Mucosa of stomach (tissue), 1 donor: ENCODE measurements around the gene KIAA1671.
A peak's percentile ranks its signal among the peaks of the same experiment; 100 is the strongest.

Experiments
- H3K27me3 ChIP-seq: one replicate; pipeline ENCODE4 v1.7.0; 2013; ENCODE audit warnings: mild to moderate bottlenecking, low read length; ENCODE audit not compliant: control insufficient read depth, insufficient read depth
- H3K36me3 ChIP-seq: one replicate; pipeline ENCODE4 v1.7.0; 2013; ENCODE audit warnings: low read length; ENCODE audit not compliant: control insufficient read depth, insufficient read depth
- H3K4me1 ChIP-seq: one replicate; pipeline ENCODE4 v1.7.0; 2013; ENCODE audit warnings: mild to moderate bottlenecking, low read length; ENCODE audit not compliant: control insufficient read depth, insufficient read depth
- H3K4me3 ChIP-seq: one replicate; pipeline ENCODE4 v1.7.0; 2013; ENCODE audit warnings: low read length
- H3K9ac ChIP-seq: one replicate; pipeline ENCODE4 v1.7.0; 2013; ENCODE audit warnings: mild to moderate bottlenecking, low read length, moderate library complexity
- H3K9me3 ChIP-seq: one replicate; pipeline ENCODE4 v1.7.0; 2013; ENCODE audit warnings: mild to moderate bottlenecking, low read length, moderate library complexity; ENCODE audit not compliant: control insufficient read depth
- donor health status: Pancreatic carcinoma.

Gene KIAA1671

GRCh38 chr22:25007444-25008106 is 55.1 kb downstream of the KIAA1671 start:
- no peaks in the 10 kb centered on the region for H3K27me3 ChIP-seq
- no peaks in the 10 kb centered on the region for H3K9me3 ChIP-seq
- no peak overlapping the region for H3K9ac ChIP-seq
- no peak overlapping the region for H3K4me3 ChIP-seq
- no peaks in the 10 kb centered on the region for H3K36me3 ChIP-seq
- H3K4me1 ChIP-seq: no peaks in the 10 kb centered on the region

- Histone ChIP-seq H3K27me3 (no peaks in the 10 kb centered on the region), H3K4me3 (no peak overlapping the region), H3K4me1 (no peaks in the 10 kb centered on the region), H3K36me3 (no peaks in the 10 kb centered on the region), H3K9me3 (no peaks in the 10 kb centered on the region), H3K9ac (no peak overlapping the region)
These were observed 56.1 kb downstream of the KIAA1671 start for GRCh38 chr22:25008666-25009065.

- Histone ChIP-seq H3K36me3 (no peaks in the 10 kb centered on the region), H3K9me3 (no peaks in the 10 kb centered on the region), H3K9ac (peak overlapping the region; percentile 15), H3K4me1 (no peaks in the 10 kb centered on the region), H3K4me3 (no peak overlapping the region), H3K27me3 (no peaks in the 10 kb centered on the region)
These were observed 60.2 kb downstream of the KIAA1671 start for GRCh38 chr22:25012741-25013143.

GRCh38 chr22:25013607-25014006 is 61.1 kb downstream of the KIAA1671 start:
- Histone ChIP-seq H3K9me3 (no peaks in the 10 kb centered on the region), H3K9ac (no peak overlapping the region), H3K4me3 (no peak overlapping the region), H3K27me3 (no peaks in the 10 kb centered on the region), H3K4me1 (no peaks in the 10 kb centered on the region), H3K36me3 (no peaks in the 10 kb centered on the region)

- no peaks in the 10 kb centered on the region for H3K36me3 ChIP-seq
- no peak overlapping the region for H3K4me3 ChIP-seq
- H3K9me3 ChIP-seq: no peaks in the 10 kb centered on the region
- H3K4me1 ChIP-seq: no peaks in the 10 kb centered on the region
- H3K9ac ChIP-seq: no peak overlapping the region
- H3K27me3 ChIP-seq: no peaks in the 10 kb centered on the region
These were observed 62.6 kb downstream of the KIAA1671 start for GRCh38 chr22:25014896-25015755.

GRCh38 chr22:25016311-25016710 is 63.8 kb downstream of the KIAA1671 start:
- H3K36me3 ChIP-seq: no peaks in the 10 kb centered on the region
- H3K4me3 ChIP-seq: no peak overlapping the region
- H3K9ac ChIP-seq: no peak overlapping the region
- no peaks in the 10 kb centered on the region for H3K9me3 ChIP-seq
- no peaks in the 10 kb centered on the region for H3K27me3 ChIP-seq
- no peaks in the 10 kb centered on the region for H3K4me1 ChIP-seq

- Histone ChIP-seq H3K27me3 (no peaks in the 10 kb centered on the region), H3K4me3 (no peak overlapping the region), H3K9ac (no peak overlapping the region), H3K4me1 (no peaks in the 10 kb centered on the region), H3K36me3 (no peaks in the 10 kb centered on the region), H3K9me3 (no peaks in the 10 kb centered on the region)
These were observed 65.5 kb downstream of the KIAA1671 start for GRCh38 chr22:25018009-25018408.

GRCh38 chr22:25019427-25020184 is 67.1 kb downstream of the KIAA1671 start:
- Histone ChIP-seq H3K9me3 (no peaks in the 10 kb centered on the region), H3K4me1 (no peaks in the 10 kb centered on the region), H3K36me3 (no peaks in the 10 kb centered on the region), H3K4me3 (no peak overlapping the region), H3K27me3 (no peaks in the 10 kb centered on the region), H3K9ac (no peak overlapping the region)

GRCh38 chr22:25021409-25021808 is 68.9 kb downstream of the KIAA1671 start:
- H3K4me1 ChIP-seq: peaks cover 6% of the 10 kb centered on the region
- H3K4me3 ChIP-seq: no peak overlapping the region
- H3K9me3 ChIP-seq: no peaks in the 10 kb centered on the region
- H3K27me3 ChIP-seq: no peaks in the 10 kb centered on the region
- H3K36me3 ChIP-seq: no peaks in the 10 kb centered on the region
- no peak overlapping the region for H3K9ac ChIP-seq

- no peaks in the 10 kb centered on the region for H3K9me3 ChIP-seq
- H3K4me1 ChIP-seq: peaks cover 13% of the 10 kb centered on the region
- no peaks in the 10 kb centered on the region for H3K27me3 ChIP-seq
- H3K36me3 ChIP-seq: no peaks in the 10 kb centered on the region
- no peak overlapping the region for H3K4me3 ChIP-seq
- H3K9ac ChIP-seq: no peak overlapping the region
These were observed 69.6 kb downstream of the KIAA1671 start for GRCh38 chr22:25021976-25022711.

GRCh38 chr22:25023879-25024278 is 71.4 kb downstream of the KIAA1671 start:
- Histone ChIP-seq H3K9me3 (no peaks in the 10 kb centered on the region), H3K36me3 (no peaks in the 10 kb centered on the region), H3K4me1 (peaks cover 22% of the 10 kb centered on the region), H3K27me3 (no peaks in the 10 kb centered on the region), H3K4me3 (no peak overlapping the region), H3K9ac (no peak overlapping the region)
